Stimulated activated CD4-positive, alpha-beta T cell treated with anti-CD3 and anti-CD28 coated beads, TNF-alpha, amount 100 ng/mL, for 4 hours (primary cell): ENCODE data around the gene NT5M.
A peak's percentile ranks its signal among the peaks of the same experiment; 100 is the strongest.
"Not testable (repeated sequence)": the region's sequence is repeated elsewhere in the genome, so short reads cannot be mapped to it uniquely, and the experiment has no call there.

Experiments
- DNase-seq, 3 experiments: peaks; one replicate each; pipeline ENCODE4 v3.0.0-alpha.2; 2020; ENCODE audit warnings: low read depth in 3 of 3

NT5M gene

DNA sequence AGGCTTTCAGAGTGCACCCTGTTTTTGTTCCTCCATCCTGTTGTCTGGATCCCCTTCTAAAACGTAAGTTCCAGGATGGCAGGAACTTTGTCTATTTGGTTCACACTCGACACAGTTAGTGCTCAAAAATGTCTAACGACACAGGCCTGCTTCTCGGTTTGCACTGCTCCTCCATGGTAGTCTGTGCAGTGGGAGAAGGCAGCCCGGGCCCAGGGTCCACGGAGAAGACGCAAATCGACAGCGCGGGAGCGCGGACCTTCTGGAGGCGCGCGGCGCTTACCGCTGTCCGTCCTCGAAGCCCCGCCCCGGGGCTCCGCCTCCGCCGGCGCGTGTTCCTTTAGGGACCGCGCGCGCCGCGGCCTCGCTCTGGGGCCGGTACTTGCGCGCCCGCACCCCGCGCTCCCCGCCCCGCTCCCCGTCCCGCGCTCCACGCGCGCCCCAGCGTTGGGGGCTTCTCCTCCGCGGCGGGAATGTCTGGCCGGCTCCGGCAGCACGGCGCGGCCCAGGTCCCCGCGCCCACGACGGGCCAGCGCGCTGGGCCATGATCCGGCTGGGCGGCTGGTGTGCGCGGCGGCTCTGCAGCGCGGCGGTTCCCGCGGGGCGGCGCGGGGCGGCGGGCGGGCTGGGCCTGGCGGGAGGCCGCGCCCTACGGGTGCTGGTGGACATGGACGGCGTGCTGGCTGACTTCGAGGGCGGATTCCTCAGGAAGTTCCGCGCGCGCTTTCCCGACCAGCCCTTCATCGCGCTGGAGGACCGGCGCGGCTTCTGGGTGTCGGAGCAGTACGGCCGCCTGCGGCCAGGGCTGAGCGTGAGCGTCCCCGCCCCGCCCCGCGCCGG is at the start of gene NT5M:
Gene NT5M, plus strand, starts transcription at position 364 of the 837 bp plus-strand sequence. Its CDS starts 178 bp downstream, at position 542.
- peak; percentile 26 to 57 (median 50) for DNase-seq

DNA sequence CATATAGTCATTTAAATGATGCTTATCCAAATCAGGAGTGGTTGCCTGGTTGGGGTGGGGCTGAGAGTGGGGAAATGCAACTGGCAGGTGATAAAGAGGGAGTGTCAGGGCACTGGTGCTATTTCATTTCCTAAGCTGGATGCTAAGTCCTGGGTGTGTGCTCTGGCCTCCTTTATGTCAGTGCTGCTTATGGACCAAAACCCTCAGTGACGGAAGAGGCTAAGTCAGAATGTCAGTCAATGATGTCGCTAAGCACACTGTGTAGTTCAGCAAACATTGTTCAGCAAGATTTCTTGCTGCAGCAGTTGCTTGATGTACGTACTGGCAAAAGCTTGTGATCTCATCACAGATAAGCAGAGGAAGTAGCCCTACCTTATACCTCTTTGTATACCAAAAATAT is 49.8 kb upstream of the NT5M start:
- no peak for DNase-seq

GRCh38 chr17:17254036-17254435 is 49.1 kb upstream of the NT5M start:
- DNase-seq = no peak

DNA sequence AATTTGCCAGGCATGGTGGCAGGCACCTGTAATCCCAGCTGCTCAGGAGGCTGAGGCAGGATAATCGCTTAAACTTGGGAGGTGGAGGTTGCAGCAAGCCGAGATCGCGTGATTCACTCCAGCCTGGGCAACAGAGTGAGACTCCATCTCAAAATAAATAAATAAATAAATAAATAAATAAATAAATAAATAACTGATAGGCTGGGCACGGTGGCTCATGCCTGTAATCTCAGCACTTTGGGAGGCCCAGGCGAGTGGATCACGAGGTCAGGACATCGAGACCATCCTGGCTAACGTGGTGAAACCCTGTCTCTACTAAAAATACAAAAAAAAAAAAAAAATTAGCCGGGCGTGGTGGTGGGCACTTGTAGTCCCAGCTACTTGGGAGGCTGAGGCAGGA is 47.5 kb upstream of the NT5M start:
- not testable (repeated sequence) for DNase-seq

DNA sequence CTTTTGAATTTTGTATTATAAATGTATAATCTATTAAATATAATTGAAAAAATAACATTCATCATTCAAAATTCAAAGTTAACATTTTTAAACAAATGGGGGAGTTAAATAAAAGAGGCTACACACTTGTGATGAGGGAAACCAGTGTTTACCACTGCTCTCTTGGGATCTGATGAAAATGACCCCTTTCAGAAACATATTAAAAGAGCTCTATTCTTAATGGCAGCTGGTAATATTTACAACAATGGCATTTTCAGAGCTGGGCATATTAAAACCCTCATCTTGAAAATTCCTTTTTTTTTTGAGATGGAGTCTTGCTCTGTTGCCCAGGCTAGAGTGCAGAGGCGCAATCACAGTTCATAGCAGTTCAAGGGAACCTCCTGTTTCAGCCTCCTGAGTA is 46.9 kb upstream of the NT5M start:
- no peak for DNase-seq

DNA sequence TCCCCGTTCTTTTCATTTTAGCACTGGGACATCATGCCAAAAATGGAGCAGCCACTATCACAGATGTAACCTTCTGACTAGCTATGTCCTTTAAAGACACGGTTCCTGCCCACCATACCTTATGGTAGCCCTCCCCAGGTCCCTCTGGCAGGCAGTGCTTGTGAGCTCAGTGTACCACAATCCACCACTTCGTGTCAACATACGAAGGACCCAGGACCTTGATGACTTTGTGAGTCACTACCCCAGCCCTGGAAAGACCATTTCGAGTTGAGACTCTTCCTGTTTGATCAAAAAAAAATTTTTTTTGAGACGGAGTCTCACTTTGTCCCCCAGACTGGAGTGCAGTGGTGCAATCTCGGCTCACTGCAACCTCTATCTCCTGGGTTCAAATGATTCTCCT is 45.2 kb upstream of the NT5M start:
- no peak for DNase-seq

GRCh38 chr17:17258998-17259397 is 44.2 kb upstream of the NT5M start:
- DNase-seq = no peak

DNA sequence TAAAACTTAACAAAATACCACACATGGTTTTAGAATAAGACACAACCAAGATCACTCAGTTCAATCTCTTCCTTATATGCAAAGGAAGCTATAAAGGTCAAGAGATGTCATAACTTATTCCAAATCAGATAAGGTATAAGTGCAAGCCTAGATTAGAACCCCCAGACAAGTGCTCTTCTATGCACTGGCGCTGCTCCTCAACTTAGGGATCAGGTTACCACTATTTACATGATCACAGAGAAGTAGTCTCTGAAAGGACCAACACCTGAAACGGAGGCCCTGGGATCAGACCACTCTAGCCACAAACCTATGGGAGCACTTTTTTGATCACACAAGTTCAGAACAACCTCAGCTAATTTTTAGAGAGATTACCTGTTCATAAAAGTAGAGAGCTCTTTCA is 38.7 kb upstream of the NT5M start:
- DNase-seq = no peak

DNA sequence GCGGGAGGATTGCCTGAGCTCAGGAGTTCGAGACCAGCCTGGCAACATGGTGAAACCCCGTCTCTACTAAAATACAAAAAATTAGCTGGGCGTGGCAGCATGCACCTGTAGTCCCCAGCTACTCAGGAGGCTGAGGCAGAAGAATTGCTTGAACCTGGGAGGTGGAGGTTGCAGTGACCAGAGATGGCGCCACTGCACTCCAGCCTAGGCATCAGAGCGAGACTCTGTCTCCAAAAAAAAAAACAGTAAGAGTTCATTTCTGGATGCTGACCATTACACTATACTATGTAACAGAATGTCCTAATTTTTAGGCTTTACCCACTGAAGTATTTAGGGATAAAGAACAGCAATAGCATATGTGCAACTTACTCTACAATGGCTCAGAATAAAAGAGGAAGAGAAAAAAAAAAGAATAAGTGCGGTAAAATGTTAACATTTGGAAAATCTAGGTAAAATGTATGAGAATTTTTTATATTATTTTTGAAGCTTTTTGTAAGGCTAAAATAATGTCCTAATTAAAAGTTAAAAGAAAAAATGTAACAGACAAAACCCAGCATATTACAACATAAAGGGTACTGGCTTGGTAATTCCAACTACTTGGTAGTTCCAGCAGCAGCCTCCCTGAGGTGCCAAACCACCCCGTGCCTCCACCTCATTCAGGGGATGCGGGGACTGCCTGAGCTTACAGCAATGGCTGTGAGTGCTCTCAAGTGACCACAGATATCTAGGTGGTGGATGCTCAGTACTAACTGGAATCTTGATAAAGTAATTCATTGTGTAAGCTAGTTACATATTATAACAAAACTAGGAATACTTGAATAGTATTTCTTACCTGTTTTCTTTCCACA is 33.0 kb upstream of the NT5M start:
- DNase-seq = no peak

DNA sequence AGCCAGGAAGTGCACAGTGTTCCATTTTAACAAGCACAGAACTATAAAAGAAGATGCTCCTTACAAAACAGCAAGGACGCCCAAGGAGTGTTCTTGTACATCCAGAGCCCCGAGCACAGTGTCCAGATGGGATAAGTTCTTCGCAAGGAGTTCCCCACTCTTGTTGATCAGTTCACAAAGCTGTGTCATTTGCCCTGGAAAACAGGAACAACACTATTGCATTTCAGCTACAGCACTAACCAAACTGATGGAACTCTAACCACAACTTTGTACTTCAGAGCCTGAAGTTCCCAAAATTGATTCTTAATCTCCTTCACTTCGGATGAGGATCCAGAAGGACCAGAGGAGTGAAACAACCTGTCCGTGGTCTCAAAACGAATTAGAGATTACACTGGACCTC is 27.2 kb upstream of the NT5M start:
- no peak for DNase-seq

DNA sequence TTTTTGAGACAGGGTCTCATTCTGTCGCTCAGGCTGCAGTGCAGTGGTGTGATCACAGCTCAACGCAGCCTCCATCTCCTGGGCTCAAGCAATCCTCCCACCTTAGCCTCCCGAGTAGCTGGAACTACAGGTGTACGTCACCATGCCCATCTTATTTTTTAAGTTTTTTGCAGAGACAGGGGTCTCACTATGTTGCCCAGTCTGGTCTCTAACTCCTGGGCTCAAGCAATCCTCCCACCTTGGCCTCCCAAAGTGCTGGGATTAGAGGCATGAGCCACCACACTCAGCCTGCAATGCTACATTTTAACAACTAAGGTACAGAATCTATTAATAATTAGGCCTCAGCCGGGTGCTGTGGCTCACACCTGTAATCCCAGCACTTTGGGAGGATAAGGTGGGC is 25.7 kb upstream of the NT5M start:
- DNase-seq = not testable (repeated sequence)

DNA sequence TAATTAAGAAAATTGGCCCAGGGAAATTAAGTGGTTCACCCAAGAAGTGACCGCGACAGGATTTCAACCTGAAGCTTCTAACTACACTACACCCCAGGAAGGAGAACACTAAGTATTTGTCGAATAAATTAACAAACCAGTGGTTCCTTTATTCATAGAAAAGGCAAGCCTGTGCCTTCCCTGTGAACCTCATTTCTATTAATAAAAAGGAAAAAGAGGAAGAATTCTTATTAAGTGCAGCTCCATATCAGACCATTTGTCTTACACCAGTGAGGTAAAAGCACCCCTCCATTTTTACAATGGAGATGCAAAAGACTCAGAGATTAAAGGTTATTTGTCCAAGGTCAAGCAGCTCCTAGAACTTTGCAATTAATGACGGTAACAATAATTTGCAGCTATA is 23.9 kb upstream of the NT5M start:
- DNase-seq = no peak

DNA sequence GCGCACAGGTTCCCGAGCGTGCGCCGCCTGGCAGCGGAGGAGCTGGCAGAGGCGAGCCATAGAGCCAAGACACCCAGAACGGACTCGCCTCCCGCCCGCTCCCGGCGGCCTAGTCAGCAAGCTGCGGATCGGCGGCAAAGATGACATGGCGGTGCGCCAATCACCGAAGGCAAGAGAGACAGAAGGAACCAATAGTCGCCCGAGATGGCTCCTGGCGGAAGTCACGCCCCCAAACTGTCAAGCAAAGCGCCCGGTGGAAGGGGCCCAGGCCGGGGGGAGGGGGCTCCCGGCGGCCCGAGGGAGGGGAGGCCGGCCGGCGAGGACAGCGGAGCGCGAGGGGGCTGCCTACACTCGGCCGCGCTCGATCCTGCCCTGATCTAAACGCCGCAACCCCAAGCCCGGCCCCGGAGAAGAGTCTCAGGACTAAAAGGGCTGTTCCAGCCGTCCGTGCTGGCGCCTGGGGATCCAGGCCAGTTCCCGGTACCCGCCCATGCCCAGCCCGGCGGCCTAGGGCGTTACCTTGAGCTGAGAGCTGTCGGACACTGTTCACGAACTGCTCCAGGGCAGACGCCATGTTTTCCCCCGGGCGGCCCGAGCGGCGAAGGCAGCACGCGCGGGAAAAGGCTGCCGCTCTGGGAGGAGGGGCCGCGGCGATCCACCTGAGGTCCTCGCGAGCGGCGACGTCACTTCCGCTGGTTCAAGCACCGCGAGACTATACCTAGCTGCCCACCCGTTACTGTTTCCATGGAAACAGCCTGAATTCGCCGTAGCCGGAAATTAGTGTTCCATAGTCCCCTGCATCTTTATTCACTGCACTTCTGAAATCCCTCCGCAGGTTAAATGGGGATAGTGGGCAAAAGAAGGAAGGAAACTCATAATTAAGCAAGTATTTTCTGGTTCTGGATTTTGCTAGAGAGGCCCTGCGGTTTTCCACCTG is 22.3 kb upstream of the NT5M start, which contains the start of gene COPS3:
Gene COPS3, minus strand, starts transcription at position 634 of the 937 bp plus-strand sequence. Its CDS starts 60 bp downstream, at position 574.
- DNase-seq = peak; percentile 92 to 94 (median 93)

- no peak for DNase-seq
These were observed 17.2 kb upstream of the NT5M start for GRCh38 chr17:17285951-17286350.

DNA sequence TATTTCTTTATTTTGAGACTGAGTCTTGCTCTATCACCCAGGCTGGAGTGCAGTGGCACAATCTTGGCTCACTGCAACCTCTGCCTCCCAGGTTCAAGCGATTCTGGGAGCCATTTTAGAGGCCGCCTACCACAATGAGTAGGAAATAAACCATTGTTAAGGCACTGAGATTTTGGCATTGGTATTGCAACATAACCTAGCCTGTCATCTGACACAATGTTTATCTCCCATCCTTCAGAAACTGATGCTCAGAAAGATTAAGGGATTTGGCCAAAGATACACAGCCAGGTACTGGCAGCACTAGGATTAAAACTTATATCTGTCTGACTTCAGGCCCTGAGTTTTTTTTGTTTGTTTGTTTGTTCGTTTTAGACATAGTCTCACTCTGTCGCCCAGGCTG is 14.1 kb upstream of the NT5M start:
- no peak for DNase-seq

- no peak for DNase-seq
These were observed 13.5 kb upstream of the NT5M start for GRCh38 chr17:17289701-17290100.

DNA sequence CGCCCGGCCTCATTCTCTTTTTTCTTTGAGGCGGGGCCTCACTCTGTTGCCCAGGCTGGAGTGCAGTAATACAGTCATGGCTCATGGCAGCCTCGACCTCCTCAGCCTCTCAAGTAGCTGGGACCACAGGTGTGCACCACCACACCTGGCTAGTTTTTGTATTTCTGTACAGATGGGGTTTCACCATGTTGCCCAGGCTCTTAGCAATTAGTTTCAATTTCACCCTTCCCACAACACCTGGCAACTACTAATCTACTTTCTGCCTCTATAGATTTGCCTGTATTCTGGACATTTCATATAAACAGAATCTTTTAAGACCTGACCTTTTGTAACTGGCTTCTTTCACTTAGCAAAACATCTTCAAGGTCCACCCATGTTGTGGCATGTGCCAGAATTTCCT is 8.0 kb upstream of the NT5M start:
- DNase-seq = no peak

DNA sequence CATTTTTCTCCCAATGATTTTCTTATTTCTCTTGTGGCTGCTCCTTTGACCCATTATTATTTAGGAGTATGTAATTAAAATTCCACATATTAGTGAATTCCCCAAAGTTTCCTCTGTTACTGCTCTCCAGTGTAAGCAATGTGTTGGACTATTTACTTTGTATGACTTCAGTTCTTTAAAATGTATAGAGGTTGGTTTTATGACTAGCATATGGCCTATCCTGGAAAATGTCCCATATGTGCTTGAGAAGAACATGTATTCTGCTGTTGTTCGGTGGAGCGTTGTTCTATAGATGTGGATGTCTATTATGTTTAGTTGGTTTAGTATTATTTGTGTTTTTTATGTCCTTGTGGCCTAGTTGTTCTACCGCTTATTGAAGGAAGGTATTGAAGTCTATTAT is 6.0 kb upstream of the NT5M start:
- no peak for DNase-seq

DNA sequence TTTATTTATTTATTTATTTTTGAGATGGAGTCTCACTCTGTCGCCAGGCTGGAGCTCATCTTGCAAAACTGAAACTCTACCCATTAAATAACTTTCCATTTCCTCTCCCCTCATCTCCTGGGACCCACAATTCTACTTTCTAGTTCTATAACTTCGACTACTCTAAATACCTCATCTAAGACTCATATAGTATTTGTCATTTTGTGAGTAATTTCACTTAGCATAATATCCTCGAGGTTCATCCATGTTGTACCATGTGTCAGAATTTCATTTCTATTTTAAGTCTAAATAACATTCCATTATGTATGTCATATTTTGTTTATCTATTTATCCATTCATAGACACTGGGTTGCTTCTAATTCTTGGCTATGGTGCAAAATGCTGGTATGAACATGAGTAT is 5.1 kb upstream of the NT5M start:
- DNase-seq = no peak

DNA sequence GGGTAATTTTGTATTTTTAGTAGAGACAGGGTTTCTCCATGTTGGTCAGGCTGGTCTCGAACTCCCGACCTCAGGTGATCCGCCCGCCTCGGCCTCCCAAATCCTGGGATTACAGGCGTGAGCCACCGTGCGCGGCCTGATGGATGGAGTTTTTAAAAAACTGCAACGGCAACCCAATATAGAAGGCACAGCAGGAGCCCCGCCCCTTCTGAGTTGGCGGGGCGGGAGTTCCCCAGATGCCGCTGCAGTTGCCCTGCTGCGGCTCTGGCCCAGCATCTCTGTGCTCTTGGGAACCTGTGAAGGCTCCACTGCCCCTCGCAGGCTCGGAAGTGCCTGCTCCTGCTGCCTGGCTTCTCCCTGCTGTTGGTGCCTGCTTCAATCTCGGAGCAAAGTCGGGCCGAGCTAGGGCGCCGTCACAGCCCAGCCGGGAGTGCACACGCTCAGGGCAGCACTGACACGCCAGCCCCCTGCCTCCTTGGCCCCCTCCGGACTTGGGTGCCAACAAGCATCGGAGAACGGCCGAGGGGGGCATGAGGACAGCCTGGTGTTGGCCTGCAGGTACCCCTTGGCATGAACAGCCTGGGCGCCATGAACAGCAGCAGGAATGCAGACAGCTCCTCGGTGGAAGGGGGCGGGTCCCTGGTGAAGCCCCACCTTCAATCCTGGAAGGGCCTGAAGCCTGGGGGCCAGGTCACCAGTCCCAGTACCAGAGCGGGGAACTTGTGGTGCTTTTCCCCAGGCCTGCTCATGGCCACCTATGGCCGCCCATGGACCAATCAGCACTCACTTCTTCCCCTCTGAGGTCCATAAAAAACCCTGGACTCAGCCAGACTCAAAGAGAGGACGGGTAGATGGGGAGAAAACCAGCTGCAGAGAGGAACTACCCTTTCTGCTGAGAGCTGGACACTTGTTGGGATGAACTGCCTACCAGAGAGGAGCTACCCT is 2.3 kb upstream of the NT5M start:
- peak; percentile 33 to 42 (median 37) for DNase-seq

DNA sequence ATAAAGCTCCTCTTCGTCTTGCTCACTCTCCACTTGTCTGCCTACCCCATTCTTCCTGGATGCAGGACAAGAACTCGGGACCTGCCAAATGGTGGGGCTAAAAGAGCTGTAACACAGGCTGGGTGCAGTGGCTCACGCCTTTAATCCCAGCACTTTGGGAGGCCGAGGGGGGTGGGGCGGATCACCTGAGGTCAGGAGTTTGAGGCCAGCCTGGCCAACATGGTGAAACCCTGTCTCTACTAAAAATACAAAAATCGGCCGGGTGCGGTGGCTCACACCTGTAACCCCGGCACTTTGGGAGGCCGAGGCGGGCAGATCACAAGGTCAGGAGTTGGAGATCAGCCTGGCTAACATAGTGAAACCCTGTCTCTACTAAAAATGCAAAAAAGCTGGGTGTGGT is 1.5 kb upstream of the NT5M start:
- not testable (repeated sequence) for DNase-seq
